Ishikawa (cell line): ENCODE results near the gene ESRRA.

Experiments used
- CEBPB ChIP-seq: IDR thresholded peaks from 2 replicates; pipeline ENCODE4 v1.6.1; 2012
- EGR1 ChIP-seq: IDR thresholded peaks from 2 replicates; pipeline ENCODE4 v1.6.1; 2012
- EP300 ChIP-seq: IDR thresholded peaks from 2 replicates; pipeline ENCODE4 v1.6.1; 2012; ENCODE audit warnings: borderline replicate concordance
- FOXM1 ChIP-seq: IDR thresholded peaks from 2 replicates; pipeline ENCODE4 v1.6.1; 2012; ENCODE audit warnings: low read depth, borderline replicate concordance
- MAX ChIP-seq: IDR thresholded peaks from 2 replicates; pipeline ENCODE4 v1.6.1; 2012
- NFIC ChIP-seq: IDR thresholded peaks from 2 replicates; pipeline ENCODE4 v1.6.1; 2012
- RAD21 ChIP-seq: IDR thresholded peaks from 2 replicates; pipeline ENCODE4 v1.6.1; 2012; ENCODE audit warnings: low read depth
- REST ChIP-seq: IDR thresholded peaks from 2 replicates; pipeline ENCODE4 v1.6.1; 2012; ENCODE audit warnings: low read depth, mild to moderate bottlenecking
- TAF1 ChIP-seq: IDR thresholded peaks from 2 replicates; pipeline ENCODE4 v1.6.1; 2012; ENCODE audit warnings: low read depth, mild to moderate bottlenecking
- TCF12 ChIP-seq: IDR thresholded peaks from 2 replicates; pipeline ENCODE4 v1.6.1; 2012; ENCODE audit warnings: low read depth
- TEAD4 ChIP-seq: IDR thresholded peaks from 2 replicates; pipeline ENCODE4 v1.6.1; 2012
- USF1 ChIP-seq: IDR thresholded peaks from 2 replicates; pipeline ENCODE4 v1.6.1; 2012
- YY1 ChIP-seq: IDR thresholded peaks from 2 replicates; pipeline ENCODE4 v1.6.1; 2012; ENCODE audit warnings: low read depth
- ZBTB7A ChIP-seq: IDR thresholded peaks from 2 replicates; pipeline ENCODE4 v1.6.1; 2012; ENCODE audit warnings: low read depth

ESRRA gene

GRCh38 chr11:64339286-64339685 lies 34.0 kb downstream of the ESRRA start:
- TF ChIP-seq TAF1 (no peak), REST (no peak), YY1 (no peak), EP300 (no peak), CEBPB (no peak), NFIC (no peak), ZBTB7A (no peak), RAD21 (no peak)

- TF ChIP-seq TCF12 (no peak), ZBTB7A (no peak), EGR1 (no peak), REST (no peak), EP300 (no peak), TEAD4 (no peak), FOXM1 (no peak), CEBPB (no peak)
Measured at GRCh38 chr11:64339754-64340408, 34.6 kb downstream of the ESRRA start, which contains the start of gene CCDC88B. Gene CCDC88B (plus strand): TSS chr11:64340204. CDS start chr11:64340267, 63 bp downstream.

- TF ChIP-seq ZBTB7A (0 out of 2 replicates have a peak, but pooled peaks have one; percentile 26), RAD21 (no peak), EGR1 (0 out of 2 replicates have a peak, but pooled peaks have one; percentile 25)
Measured at GRCh38 chr11:64340671-64341335, 35.5 kb downstream of the ESRRA start.

GRCh38 chr11:64341429-64341828 lies 36.1 kb downstream of the ESRRA start:
- TF ChIP-seq NFIC: no peak

- no peak for TF ChIP-seq EGR1
- TF ChIP-seq NFIC: 0 out of 2 replicates have a peak, but pooled peaks have one; percentile 33
- no peak for TF ChIP-seq FOXM1
- TF ChIP-seq TAF1: peak; percentile 35; the same call in 1 of the 2 replicates
- TF ChIP-seq CEBPB: no peak
- no peak for TF ChIP-seq REST
- 0 out of 2 replicates have a peak, but pooled peaks have one; percentile 25 for TF ChIP-seq MAX
- peak; percentile 38; the same call in 1 of the 2 replicates for TF ChIP-seq USF1
- peak; percentile 36; the same call in 1 of the 2 replicates for TF ChIP-seq RAD21
Measured at GRCh38 chr11:64341851-64342791, 36.8 kb downstream of the ESRRA start.
